A673 (cell line): Measurements from ENCODE around the gene SUSD2.
A peak's percentile ranks its signal among the peaks of the same experiment; 100 is the strongest.

Experiments
- CTCF ChIP-seq: fragments of 300-800, 200-600 bp; sonication (generic); conservative IDR thresholded peaks from 2 replicates; pipeline ENCODE4 v1.5.1; 2017; ENCODE audit warnings: low read depth, mild to moderate bottlenecking, antibody characterized with exemption, low read length, moderate library complexity, mixed read lengths
- EZH2 ChIP-seq: fragments of 200-600 bp; sonication (generic); IDR thresholded peaks from 2 replicates; pipeline ENCODE4 v1.6.1; 2017; ENCODE audit warnings: borderline replicate concordance, low read depth, mild to moderate bottlenecking, mixed read lengths, antibody characterized with exemption, low read length; ENCODE audit not compliant: poor library complexity, severe bottlenecking

DNA sequence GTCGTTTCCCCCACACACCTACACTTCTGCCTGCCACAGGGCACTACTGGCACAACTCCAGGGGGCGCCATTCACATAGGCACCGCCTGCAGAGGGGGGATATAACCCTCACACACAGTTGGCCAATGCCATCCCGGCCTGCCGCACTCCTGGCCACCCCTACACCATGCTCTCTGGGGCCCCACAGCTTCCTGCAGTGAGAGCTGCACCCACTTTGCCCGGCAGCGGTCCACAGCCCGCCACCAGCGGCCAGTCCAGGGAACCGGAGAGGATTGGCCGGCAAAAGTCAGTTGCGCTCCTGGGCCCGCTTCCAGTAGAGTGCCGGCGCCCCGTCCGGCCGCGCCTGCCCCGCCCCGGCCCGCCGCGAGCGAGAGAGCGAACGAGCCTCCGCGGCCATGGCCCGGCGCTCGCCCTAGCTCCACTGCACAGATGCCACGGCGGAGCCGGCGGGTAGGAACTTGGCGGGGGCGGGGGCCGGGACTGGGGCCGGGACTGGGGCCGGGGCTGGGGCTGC, 25.6 kb upstream of the SUSD2 start:
- TF ChIP-seq CTCF (peak; percentile 56), EZH2 (no peak)
